EH (cell line): ENCODE measurements around the gene NUP88.

Experiments used
- DNase-seq: peaks from one replicate; pipeline ENCODE4 v3.0.0-alpha.2; 2015; ENCODE audit warnings: low read depth

NUP88 gene

DNA sequence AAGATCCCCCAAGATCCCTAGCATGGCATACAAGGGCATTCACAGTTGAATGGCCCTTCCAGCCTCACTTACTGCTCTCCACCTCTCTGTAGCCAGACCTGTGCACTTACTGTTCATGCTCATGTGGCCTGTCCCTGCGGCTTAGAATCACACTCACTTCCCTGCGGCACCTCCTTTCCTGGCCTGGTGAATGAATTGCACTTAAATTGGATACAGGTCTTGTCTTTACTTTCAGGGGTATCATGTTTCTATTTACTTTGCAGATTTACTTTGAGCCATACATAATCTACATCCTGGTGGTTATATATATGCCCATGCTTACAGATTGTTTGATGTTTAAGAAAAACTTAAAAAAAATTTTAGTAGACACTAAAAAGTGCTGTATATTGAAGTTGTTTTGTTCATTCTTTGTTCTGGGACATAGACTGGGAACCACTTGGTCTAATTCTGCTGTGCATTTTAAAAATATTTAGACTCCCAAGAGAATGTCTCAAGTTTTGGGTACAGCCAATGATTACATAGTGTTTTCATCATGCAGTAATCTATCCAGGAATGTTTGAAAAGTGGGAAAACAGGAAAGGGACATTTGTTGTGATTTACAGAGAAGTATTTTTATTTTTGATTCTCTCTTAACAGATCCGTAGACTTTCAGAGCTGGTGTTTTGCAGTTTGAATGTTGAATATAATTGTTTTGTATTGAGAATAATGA is 63.9 kb downstream of the NUP88 start:
- DNase-seq: peak; percentile 15

DNA sequence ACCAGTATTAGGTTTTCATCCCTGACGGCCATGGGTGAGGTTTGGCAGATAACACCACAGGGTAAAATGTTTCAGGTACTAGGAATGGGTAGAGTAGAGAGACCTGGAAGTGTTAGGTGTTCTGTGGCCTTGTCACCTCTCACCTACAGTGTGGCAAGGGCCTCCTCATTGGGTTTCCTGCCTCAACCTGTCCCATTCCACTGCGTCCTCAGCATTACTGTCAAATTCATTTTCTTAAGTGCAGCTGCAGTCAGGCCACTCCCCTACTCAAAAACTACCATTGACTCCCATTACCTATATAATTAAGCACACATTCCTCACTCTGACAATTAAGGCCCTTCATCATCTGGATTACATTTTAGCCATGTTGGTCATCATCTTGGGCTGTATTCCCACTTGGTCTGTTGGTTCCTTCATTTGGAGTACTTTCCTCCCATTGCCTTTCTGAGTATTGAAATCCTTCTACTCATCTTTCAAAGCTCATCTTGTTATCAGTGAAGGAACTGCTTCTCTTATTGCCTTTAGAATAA is 64.5 kb downstream of the NUP88 start:
- no peak for DNase-seq

DNA sequence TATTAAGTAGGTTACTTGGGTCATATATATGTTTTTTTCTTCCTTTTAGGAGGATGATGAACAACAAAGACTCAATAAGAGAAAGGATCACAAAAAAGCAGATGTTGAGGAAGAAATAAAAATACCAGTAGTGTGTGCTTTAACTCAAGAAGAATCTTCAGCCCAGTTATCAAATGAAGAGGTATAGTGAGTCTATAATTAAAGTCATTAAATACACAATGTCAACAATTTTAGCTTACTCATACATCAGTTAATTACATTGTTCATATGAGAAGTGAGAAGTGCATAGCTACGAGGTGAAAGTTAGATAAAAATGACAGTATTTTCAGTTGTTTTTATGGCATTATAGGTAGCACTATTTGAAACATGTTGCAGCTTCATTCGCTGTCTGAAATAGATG is 65.2 kb downstream of the NUP88 start:
- DNase-seq: no peak

DNA sequence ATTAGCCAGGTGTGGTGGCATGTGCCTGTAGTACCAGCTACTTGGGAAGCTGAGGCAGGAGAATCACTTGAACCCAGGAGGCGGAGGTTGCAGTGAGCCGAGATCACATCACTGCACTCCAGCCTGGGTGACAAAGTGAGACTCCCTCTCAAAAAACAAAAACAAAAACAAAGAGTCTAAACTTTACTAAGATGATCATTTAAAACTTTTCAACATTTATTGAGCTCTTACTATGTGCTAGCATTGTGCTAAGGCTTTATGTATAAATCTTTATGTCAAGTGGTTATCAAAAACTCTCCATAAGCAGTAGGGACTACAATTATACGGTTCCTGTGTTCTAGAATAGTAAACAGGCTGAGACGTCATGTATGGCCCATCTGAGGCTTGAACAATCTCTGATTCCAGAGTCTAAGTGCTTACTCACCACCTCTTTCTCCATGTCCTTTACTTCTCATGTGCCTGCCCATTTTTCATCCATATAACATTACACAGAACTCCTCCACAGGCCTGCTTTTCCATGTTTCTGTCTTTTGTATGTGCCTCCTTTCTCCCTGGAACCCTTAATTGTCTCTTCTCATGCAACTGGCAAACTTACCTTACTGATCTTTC is 66.7 kb downstream of the NUP88 start:
- no peak for DNase-seq

DNA sequence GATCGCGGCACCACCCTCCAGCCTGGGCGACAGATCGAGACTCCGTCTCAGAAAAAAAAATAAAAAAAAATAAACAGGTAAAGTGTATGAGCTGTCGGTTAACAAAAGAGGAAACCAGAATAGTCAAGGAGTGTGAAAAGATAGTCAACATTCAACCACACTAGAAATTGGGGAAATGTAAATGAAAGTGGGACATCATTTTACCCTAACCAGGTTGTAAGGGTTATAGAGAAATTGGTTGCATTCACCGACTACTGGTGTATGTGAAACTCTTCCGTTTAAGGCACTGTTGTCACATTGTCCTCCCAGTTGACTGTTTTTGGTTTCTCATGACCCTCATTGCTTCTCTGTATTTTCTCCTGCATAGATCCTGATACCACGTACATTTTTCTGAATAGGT is 74.5 kb downstream of the NUP88 start:
- DNase-seq: no peak
